Measurements from ENCODE around the gene RXRA. TPM values are rescaled to one million over a fixed set of nuclear protein-coding genes. Genes with fewer than 3 reads are reported as not detected.

Gene RXRA
- total RNA-seq, 1 experiment from 2014 or later, result 29.9 TPM

GRCh38 chr9:134317790-134318414, 8.4 kb upstream of the RXRA start:
- Histone ChIP-seq H2BK5ac (ENCODE audit: insufficient read length, low read length) (no peak overlapping the region), H2BK12ac (ENCODE audit: insufficient read length, low read depth, low read length) (no peak overlapping the region), H2BK120ac (ENCODE audit: low read depth, low read length, poor library complexity, severe bottlenecking) (no peak overlapping the region), H3K79me2 (ENCODE audit: insufficient read depth, low read length) (no peaks in the 10 kb centered on the region), H3K14ac (ENCODE audit: insufficient read depth, low read length) (no peak overlapping the region), H2BK15ac (ENCODE audit: low read depth, low read length) (no peak overlapping the region), H3K9ac (ENCODE audit: extremely low read depth, insufficient read length, low read length) (no peak overlapping the region), H3K27ac (ENCODE audit: insufficient read length, low read depth, low read length) (no peak overlapping the region), H3K4ac (ENCODE audit: low read depth, low read length) (no peak overlapping the region), H3K27me3 (ENCODE audit: insufficient read depth, low read length) (no peaks in the 10 kb centered on the region), H2BK20ac (ENCODE audit: low read depth, low read length, poor library complexity, severe bottlenecking) (no peak overlapping the region), H2AK5ac (ENCODE audit: insufficient read length, low read length) (no peak overlapping the region), H4K8ac (replicated peaks; ENCODE audit: insufficient read length, low read depth, low read length) (no peak overlapping the region), H3K23ac (ENCODE audit: insufficient read length, low read depth, low read length) (no peak overlapping the region), H2AFZ (ENCODE audit: low read length) (no peak overlapping the region), H3K56ac (ENCODE audit: insufficient read length, low read depth, low read length) (no peak overlapping the region), H3K4me2 (ENCODE audit: insufficient read depth, insufficient read length, low read length) (no peak overlapping the region), H4K5ac (ENCODE audit: insufficient read length, low read depth, low read length) (no peak overlapping the region), H3K18ac (ENCODE audit: insufficient read length, low read depth, low read length) (no peak overlapping the region), H3K9me3 (ENCODE audit: control insufficient read depth, low read depth, low read length) (no peaks in the 10 kb centered on the region), H3K79me1 (ENCODE audit: insufficient read depth, low read depth, low read length, poor library complexity, severe bottlenecking) (no peaks in the 10 kb centered on the region), H3T11ph (ENCODE audit: low read length) (no peak overlapping the region), H3K4me1 (ENCODE audit: insufficient read depth, low read length) (no peaks in the 10 kb centered on the region), H4K20me1 (ENCODE audit: control insufficient read depth, insufficient read depth, insufficient read length) (no peaks in the 10 kb centered on the region), H4K91ac (ENCODE audit: insufficient read length, low read depth, low read length) (no peak overlapping the region), H3K23me2 (ENCODE audit: insufficient read length, low read depth, low read length, poor library complexity, severe bottlenecking) (no peaks in the 10 kb centered on the region)
- Mint-ChIP-seq H3K36me3 (ENCODE audit: insufficient read depth in 1 of 3, low read depth in 3 of 3) (no peaks in the 10 kb centered on the region), H3K4me1 (peaks cover 16 to 34% of the 10 kb centered on the region in 2 experiments), H3K9me3 (no peaks in the 10 kb centered on the region; a peak in 1 of 5 replicates), H3K27me3 (ENCODE audit: low read depth) (no peaks in the 10 kb centered on the region; the same call in 1 of the 2 replicates), H3K27ac (no peak overlapping the region), H3K4me3 (no peak overlapping the region)
- no peak for TF ChIP-seq CTCF (conservative IDR thresholded peaks at IDR 0.05)
- WGBS (ENCODE audit: extremely low coverage, insufficient read length, low lambda C conversion rate), result no CpG with 5 or more reads among the region's 4 CpGs
- DNase-seq, result no peak
